DMS114 treated with DMSO at 0.1 percent for 48 hours (cell line): ENCODE results near the gene P2RX1.

Experiments used
- DNase-seq: peaks from one replicate; lab custom pipeline; 2025; ENCODE audit not compliant: unreplicated experiment; lab: John Stamatoyannopoulos, UW

The P2RX1 gene

DNA sequence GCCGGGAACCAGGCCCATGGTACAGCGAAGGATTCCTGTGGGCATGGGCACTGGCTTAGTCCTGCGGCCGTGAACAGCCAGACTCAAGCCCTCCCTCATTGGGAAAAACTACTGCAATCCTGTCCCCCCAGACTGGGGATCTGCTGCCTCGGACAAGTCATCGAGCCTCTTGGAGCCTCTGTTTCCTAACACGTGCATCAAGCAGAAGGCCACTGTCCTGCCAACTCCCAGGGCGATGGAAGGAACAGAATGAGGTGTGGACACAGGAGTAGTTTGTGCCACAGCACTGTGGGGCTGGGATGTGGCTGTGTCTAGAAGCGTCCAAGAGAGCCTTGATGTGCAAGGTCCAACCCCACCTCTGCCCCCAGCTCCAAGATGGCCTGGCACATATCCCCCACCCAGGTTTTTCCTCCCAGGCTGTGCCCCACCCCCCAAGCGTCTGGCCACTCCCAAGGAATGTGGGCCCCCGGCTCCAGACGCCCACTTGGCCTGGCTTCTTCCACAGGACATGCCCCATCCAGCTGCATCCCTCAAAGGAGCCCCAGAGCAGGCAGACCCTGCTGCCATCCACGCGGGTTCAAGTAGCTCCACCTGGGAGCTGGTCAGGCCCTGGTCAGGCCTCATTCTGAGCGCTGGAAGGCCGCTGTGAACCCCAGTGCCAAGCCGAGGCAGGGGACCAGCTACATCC lies 26.8 kb downstream of the P2RX1 start:
- DNase-seq, result no peak

DNA sequence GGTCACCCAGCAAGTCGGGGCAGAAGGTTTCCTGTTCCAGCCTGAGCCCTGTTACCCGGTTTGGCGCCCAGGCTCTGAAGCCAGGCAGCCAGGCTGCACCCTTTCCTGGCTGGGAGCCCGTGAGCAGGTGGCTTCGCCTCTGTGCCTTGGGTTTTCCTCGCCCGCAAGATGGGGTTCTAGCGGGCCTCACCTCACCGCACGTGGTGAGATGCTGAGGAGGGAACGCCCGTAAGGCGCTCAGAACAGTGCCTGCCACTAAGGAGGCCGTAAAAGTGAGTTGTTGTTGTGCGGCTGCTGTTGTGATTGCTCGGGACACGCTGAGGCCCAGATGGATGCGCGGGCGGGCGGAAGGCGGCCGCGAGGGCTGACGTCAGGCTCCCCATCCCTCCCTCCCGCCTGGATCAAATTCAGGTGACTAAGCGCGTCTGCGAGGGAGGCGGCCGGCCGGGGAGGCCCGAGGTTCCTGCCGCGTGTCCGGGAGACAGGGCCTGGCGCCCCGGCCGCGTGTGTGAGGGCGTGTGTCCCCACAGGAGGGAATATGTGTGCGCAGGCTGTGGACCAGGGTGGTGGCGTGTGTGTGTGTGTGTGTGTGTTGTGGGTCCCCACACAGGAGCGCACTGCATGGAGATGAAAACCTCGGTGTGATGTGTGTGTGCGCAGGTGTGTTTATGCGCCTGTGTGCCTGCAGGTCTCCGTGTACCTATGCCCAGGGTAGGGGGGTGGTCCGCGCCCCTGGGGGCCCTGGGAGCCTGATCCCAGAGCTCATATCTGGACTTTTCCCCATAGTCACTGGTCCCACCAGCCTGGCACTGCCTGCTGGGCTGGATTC lies 27.7 kb downstream of the P2RX1 start:
- DNase-seq, result no peak

DNA sequence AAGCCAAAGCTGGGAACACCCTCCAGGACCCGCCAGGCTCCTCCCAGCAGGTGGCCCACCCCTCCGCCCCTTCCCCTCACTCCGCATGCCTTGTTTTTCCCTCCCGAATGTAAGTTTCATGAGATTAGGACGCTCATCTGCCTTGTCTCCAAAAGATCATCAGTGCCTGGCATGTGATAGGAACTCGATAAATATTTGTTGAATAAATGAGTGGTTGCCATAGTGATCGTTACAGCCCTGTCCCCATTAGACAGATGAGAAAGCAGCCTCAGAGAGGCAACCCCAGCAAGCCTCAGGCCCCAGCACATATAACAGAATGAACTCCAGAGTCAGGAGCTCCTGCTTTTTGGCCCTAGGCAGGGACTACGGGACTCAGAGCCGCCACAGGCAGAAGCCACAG lies 28.5 kb downstream of the P2RX1 start:
- DNase-seq, result no peak

DNA sequence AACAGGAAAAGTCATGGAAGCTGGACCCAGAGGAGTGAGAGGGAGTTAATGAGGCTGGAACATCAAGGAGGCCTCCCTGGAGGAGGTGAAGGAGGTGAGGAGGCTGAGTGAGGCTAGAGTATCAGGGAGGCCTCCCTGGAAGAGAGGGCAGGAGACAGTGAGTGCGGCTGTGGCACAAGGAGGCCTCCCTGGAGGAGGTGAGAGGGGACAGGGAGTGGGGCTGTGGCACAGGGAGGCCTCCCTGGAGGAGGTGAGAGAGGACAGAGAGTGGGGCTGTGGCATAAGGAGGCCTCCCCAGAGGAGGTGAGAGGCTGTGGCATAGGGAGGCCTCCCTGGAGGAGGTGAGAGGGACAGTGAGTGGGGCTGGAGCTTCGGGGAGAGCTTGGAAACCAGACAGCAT lies 28.9 kb downstream of the P2RX1 start:
- DNase-seq, result no peak

DNA sequence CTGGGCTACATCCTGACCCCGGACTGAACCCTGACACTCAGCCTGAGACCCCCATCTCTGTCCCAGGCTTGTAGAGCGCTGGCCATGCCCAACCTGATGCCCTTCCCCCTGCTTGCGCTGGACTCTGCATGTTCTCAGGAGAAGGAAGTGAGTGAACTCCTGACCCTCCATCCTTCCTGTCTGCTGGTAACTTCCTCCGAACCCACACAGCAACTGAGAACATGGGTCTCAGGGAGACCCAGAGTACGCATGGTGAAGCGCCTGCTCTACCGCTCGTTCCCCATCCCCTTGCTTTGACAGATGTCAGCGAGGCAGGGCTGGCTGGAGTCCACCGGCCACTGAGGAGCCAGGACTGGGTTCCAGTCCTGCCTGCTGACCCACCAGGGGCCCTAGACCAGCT lies 29.5 kb downstream of the P2RX1 start:
- no peak for DNase-seq

DNA sequence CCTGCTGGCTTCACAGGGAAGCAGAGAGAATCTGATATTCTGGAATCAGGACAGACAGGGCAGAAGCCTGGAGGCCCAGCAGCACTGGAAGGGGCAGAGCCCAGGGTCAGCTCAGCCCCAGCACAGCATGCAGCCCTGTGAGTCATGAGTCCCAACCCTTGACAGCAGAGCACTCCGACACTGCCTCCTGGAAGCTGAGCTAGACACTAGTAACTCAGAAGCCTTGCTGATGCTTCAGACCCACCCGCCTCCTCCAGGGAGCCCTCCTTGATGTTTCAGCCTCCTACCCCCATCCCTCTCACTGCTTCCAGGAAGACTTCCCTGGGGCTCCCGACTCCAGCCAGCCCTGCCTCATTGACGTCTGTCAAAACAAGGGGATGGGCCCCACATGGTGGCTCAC lies 30.3 kb downstream of the P2RX1 start:
- no peak for DNase-seq

DNA sequence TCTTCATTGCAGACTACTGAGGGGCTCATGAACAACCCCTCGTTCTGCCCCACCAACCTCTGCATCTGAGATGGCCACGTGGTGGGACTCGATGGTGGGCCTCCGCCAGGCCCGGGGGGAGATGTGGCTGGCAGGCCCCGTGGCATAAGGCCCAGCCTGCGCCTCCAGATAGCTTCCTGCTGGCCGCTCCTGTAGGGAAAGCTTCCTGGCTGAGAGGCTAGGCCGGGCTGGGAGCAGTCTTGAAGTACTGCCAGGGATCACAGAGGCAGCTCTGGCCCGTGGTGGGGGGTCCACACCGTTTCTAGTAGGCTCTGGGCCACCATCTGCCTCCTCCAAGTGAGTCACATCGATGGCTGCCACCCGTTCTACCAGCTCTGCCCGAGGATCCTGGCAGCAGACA lies 31.0 kb downstream of the P2RX1 start:
- DNase-seq, result no peak

DNA sequence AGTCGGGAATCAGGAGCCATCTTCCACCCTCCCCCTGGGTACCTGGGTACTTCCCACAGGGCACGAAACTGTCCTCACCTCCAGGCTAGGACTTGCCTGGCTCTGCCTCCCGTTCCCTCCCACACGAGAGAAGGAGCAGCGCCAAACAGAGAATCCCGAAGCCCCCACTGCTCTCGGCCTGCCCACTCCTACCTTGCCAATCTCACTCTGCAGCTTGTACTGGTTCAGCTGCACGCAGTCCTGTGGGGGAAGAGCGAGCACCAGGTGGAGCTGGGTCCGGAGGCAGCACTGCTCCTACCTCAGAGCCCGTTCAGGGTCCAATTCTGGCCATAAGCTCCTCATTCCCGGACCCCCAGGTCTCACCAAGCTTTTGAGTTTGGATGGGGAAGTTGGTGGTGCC lies 32.1 kb downstream of the P2RX1 start:
- no peak for DNase-seq

DNA sequence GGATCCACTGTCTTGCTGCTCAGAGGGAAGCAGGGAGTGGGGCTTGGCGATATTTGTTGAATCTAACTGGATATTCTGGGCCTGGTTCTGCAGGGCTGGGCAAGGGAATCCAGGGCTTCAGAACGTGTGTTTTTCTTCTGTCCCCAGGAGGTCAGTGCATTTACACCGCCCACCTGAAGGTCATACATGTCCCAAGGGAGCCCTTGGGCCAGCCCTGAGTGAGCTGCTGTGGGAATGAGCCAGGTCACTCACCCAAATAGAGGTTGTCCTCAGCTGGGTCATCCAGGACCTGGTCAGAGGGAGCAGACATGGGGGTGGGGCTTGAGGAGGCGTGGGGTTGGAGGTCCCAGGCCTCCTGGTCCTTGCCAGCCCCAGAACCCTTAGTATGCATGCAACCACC lies 34.0 kb downstream of the P2RX1 start:
- DNase-seq, result no peak

DNA sequence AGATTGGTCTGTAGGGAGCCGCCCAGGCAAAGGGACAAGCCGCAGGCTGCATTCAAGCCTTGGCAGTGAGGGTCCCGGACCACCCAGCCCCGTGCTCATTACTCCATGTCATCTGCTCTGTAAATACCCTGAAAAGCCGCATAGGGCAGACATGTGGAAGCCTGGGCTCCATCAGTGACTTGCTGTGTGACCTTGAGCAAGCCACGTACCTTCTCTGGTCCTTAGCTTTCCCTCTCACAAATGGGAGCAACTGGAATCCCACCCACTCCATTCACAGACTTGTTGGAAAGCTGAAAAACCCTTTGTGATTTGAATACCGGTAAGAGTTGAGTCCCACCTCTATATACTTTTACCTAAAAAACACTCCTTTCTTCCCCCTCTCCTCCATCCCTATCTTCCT lies 35.3 kb downstream of the P2RX1 start:
- no peak for DNase-seq

DNA sequence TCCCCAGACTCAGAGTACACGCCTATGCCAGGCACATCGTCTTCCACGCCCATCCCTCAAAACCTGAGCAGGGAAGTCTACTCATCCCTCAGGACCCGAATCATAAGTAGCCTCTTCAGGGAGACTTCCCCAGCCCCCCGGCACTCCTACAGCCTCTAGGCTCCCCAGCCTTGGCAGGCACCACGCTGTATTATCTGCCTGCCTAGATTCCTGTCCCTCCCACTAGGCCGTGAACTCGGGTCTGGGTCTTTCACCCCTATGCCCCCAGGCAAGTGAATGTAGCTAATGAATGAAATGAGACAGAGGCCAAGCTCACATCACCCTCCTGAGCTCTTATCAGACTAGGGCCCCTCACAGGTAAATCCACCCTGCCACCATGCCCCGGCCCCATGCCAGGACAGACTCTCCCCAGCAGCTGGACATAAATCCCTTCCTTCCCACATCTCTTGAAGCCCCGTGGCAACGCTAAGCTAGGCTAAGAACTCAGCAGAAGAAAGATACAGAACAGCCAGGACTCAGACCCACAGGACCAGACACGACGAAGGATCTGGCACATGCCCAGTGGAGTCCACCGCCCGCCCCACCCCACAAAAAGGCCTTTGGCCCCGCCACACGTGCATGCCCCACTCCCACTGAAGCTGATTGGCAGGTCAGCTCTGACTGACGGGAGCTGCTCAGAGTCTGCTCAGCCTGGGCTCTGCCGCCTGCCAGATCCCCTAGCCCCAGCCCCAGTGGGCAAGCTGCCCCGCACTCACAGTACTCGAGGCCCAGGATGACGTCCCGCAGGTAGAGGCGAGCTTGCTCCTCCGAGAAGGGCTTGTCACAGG lies 36.5 kb downstream of the P2RX1 start:
- no peak for DNase-seq

DNA sequence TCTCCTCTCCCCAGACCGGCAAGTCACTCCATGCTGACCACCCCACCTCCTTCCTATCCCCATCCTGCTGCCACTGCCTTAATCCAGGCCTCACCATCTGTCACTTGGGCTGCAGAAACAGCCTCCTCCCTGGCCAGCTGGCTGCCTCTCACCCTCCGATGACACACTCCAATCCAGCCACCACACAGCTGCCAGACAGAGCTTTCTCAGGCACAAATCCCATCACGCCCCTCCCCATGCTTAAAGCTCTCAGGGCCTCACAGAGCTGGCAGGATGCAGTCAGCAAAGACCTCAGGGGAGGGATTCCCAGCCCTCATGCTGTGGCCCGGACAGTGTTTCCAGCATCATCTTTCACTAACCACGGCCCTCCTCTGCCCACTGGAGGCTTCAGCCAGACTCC lies 37.1 kb downstream of the P2RX1 start:
- no peak for DNase-seq

DNA sequence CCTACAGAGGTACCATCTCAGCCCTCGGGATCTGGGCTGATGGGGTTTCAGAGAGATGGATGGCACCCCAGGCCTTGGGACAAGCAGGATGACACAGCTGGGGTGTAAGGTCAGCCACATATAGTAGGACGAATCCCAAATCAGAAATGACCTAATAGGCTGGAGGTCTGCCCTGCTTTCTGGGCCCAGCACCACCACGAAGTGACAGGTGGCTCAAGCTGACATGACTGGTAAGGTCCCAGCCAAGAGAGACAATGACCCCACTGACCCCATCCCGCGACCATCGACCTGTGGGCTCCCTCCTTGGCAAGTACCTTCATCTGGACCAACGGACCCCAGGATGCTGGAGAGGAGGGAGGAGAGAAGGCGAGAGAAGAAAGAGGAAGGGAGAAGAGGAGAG lies 39.0 kb downstream of the P2RX1 start:
- no peak for DNase-seq

DNA sequence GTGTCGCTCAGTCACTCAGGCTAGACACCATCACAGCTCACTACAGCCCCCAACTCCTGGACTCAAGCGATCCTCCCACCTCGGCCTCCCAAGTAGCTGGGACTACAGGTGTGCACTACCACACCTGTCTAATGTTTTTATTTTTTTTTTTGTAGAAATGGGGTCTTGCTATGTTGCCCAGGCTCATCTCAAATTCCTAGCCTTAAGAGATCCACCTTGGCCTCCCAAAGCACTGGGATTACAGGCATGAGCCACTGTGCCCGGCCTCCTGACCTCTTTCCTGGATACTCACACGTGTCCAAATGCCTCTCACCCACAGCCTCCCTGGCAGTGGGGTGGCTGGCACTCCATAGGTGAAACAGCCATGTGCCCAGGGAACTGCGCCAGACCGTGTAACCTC lies 40.9 kb downstream of the P2RX1 start:
- DNase-seq, result no peak

DNA sequence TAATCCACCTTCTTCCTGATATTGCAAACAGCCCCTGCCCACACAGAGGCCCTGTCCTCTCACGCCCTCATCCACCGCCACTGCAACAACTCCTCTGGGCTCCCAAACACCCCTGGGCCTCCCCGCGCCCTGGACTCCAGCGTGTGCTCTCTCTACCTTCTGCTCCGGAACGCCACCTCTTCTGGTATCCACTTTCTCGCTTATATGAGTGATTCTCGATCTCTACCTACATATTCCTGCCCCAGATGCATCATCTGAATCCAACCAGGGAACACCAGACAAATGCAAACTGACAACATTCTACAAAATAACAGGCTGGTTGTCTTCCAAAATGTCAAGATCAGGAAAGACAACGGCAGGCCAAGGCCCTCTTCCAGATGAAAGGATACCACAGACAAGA lies 42.4 kb downstream of the P2RX1 start:
- DNase-seq, result no peak

DNA sequence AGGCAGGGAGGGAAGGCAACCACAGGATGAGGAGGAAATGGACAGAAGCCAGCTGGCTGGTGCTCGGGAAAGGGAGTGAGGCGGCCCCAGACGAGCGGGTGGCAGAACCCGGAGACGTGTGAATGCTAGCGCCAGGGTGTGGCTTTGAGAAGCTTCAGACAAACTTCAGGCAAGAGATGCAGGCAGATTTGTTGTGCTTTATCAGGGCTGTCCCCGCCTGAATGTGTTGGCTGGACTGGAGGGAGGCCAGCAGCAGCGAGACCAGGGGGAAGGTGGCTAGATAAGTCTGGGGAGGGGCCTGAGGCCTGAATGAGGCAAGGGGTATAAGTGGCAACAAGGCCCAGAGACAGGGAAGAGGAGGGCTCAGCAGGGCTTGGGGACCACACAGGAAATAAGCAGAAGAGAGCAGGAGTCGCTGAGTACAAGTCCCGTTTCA lies 45.4 kb downstream of the P2RX1 start:
- DNase-seq, result no peak

DNA sequence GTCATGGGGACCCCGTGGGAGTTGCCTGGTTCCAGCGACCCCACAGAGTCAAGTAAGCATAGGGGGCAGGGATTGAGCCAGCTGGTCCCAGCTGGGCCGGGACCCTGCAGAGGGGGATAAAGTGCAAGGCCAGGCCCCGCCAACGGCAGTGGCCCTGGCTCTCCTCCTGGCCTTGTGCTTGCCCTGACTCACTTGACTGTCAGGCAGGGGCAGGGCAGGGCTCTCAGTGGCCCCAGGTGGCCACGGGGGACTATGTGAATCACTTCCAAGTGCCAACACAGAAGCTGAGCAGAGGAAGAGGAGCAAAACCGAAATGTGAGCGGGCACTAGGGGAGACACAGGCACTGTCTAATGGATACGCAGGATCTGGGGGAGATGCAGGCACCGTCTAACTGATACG lies 48.7 kb downstream of the P2RX1 start:
- DNase-seq, result no peak

DNA sequence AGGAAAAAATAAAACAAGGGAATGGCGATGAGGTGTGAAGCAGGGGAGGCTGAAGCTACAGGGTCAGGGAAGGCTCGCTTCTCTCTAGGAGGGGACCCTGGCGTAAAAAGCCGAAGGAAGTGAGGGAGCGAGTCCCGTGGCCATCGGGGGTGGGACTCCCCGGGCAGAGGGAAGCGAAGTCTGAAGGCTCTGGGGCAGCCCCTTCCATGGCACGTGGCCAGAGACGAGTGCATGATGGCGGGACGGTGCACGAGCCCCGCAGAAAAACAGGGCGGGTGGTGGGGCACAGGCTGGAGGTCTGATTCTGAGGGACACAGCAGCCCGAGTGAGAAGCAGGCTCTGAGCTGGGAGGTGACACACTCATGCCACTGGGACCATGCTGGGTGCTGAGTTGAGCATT lies 49.2 kb downstream of the P2RX1 start:
- DNase-seq, result no peak

DNA sequence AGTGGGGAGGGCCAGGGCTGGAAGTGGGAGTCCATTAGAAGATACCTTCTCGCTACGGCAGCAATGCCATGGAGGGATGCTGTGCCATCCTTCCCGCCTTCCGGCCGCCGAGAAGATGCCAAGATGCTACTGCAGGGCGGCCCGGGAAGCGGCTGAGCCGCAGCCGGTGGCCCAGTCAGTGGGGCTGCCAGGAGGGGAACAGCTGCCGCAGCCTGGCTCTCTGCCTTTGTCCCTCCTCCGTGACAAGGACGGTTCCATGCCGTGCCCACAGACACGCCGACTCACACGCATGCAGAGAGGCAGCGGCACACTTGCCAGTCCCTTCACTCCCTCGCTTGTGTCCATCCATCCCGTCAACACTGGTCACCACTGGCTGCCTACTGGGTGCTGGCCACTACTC lies 50.0 kb downstream of the P2RX1 start:
- DNase-seq, result no peak

DNA sequence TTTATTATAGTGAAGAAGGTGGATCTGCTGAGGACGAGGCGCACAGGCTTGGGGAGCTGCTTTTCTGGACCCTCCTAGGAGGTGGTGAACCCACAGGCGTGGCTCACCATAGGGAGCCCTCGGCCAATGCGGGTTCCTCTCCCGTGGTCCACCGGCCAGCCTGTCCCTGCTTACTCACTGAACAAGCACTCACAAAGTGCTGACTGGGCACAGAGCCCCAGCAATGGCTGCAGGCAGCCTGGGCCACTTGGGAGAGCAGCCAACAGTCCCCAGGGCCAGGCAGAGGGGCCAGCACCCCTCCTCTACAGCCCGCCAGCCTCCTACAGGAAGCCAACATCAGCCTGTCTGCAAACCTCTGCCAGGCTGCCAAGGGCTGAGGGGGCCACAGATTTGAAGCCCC lies 51.1 kb downstream of the P2RX1 start:
- no peak for DNase-seq

DNA sequence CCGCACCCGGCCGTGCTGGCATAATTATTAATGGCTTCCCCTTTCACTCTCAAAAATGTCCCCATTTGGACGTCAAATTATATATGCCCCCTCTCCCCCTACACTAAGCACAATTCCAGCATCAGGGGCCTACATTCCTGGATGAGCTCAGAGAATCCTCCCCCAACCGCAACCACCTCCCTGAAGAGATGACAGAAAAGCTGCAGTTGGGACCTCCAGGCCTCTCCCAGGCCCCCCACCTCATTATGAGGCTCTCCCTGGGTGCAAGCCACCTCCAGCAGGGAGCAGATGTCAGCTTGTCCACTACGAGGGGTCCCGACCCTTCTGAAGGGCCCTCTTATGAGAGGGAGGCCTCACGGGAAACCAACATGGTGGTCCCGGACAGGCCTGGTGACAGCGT lies 51.7 kb downstream of the P2RX1 start:
- no peak for DNase-seq
